Measurements from ENCODE around the gene RHOBTB3.

DNA sequence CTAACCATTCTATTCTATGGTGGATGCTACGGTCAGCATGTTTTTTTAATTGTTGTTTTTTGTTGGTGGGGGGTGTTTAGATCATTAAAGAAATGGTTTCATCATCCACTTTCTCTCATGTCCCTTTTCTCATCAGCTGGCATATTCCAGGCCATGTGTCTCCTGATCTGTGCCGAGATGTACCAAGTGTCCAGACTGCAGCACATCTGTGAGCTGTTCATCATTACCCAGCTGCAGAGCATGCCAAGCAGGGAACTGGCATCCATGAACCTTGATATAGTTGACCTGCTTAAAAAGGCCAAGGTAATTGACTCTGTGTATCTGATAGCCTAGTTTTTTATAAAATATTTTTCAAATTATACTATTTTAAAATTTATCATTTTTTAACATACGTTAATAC is 52.5 kb downstream of the RHOBTB3 start:
- no peak for TF ChIP-seq EZH2 (IDR thresholded peaks at IDR 0.05; ENCODE audit: insufficient read depth, poor library complexity, severe bottlenecking)
- no peak for TF ChIP-seq EZH2phosphoT487 (IDR thresholded peaks at IDR 0.05; ENCODE audit: insufficient read depth, low read depth)
